Measurements from ENCODE around the gene MAP3K20. TPM values are rescaled to one million over a fixed set of nuclear protein-coding genes. Genes with fewer than 3 reads are reported as not detected.
A peak's percentile ranks its signal among the peaks of the same experiment; 100 is the strongest.

Gene MAP3K20
- total and polyA plus RNA-seq, 2 donors from 2014 or later = 3.9 to 25.6 TPM

DNA sequence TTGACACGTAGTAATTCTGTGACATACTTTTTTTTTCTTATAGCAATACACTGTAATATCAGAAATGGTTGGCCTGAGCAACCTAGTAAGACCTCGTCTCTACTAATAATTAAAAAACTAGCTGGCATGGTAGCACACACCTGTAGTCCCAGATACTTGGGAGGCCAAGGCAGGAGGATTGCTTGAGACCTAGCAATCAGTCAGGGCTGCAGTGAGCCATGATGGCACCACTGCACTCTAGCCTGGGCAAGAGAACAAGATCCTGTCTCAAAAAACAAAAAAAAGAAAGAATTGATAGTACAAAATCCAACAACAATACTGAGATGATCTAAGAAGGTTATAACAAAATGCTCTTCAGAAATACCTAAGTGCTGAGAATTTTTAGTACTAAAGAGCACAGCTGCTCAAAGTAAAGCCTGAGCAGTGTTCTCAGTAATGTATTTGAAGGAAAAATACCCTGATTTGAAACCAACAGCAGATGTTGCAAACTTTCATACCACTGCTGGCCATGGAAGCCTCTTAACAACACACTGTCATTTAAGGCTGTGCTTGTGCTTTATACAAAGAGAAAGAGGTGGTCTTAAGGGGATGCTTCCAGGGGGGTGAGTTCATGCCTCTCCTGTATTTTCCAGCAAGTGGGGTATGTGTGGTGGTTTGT lies 146.4 kb downstream of the MAP3K20 start:
- intact Hi-C loops (cut with DNase I) = no loop called here
- Histone ChIP-seq H3K9ac (ENCODE audit: low read length in 3 of 3) (no peak overlapping the region), H3K4me1 (ENCODE audit: control insufficient read depth in 2 of 3, insufficient read depth in 2 of 3, low read depth in 1 of 3, low read length in 3 of 3) (no peaks in the 10 kb centered on the region), H3K27me3 (ENCODE audit: control insufficient read depth, insufficient read depth, low read length) (no peaks in the 10 kb centered on the region), H3K36me3 (ENCODE audit: control insufficient read depth in 2 of 3, insufficient read depth in 3 of 3, low read length in 3 of 3) (no peaks in the 10 kb centered on the region), H3K4me3 (ENCODE audit: low read length in 3 of 3) (no peak overlapping the region), H3K9me3 (ENCODE audit: control insufficient read depth in 2 of 3, insufficient read depth in 1 of 3, low read length in 3 of 3) (no peaks in the 10 kb centered on the region), H3K27ac (ENCODE audit: low read depth in 2 of 2, low read length in 2 of 2) (no peak overlapping the region)
- FAIRE-seq = no peak
- DNase-seq = no peak
- TF ChIP-seq, protein P1, sequence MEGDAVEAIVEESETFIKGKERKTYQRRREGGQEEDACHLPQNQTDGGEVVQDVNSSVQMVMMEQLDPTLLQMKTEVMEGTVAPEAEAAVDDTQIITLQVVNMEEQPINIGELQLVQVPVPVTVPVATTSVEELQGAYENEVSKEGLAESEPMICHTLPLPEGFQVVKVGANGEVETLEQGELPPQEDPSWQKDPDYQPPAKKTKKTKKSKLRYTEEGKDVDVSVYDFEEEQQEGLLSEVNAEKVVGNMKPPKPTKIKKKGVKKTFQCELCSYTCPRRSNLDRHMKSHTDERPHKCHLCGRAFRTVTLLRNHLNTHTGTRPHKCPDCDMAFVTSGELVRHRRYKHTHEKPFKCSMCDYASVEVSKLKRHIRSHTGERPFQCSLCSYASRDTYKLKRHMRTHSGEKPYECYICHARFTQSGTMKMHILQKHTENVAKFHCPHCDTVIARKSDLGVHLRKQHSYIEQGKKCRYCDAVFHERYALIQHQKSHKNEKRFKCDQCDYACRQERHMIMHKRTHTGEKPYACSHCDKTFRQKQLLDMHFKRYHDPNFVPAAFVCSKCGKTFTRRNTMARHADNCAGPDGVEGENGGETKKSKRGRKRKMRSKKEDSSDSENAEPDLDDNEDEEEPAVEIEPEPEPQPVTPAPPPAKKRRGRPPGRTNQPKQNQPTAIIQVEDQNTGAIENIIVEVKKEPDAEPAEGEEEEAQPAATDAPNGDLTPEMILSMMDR (IDR thresholded peaks at IDR 0.05; ENCODE audit: borderline replicate concordance, extremely low read depth, insufficient read depth) = no peak

DNA sequence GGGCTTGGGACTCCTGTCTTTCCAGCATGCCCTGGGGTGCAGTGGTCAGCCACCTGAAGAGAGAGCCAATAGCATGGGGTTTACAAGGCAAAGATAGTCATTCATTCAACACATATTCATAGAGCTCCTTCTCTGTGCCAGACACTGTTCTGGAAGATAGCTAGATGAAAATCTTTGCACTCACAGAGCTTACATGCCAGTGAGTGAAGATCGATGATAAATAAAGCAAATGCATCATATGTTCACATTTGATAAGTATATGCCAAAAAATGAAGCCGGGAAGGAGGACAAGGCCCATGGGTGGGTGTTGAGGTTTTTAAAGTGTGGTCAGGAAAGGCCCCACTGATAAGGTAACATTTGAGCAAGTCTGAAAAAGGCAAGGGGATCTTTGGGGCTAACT lies 148.2 kb downstream of the MAP3K20 start:
- Histone ChIP-seq H3K36me3 (ENCODE audit: control insufficient read depth in 2 of 3, insufficient read depth in 3 of 3, low read length in 3 of 3) (no peaks in the 10 kb centered on the region), H3K27ac (ENCODE audit: low read depth in 2 of 2, low read length in 2 of 2) (no peak overlapping the region), H3K27me3 (ENCODE audit: control insufficient read depth, insufficient read depth, low read length) (no peaks in the 10 kb centered on the region), H3K9me3 (ENCODE audit: control insufficient read depth in 2 of 3, insufficient read depth in 1 of 3, low read length in 3 of 3) (no peaks in the 10 kb centered on the region), H3K4me1 (ENCODE audit: control insufficient read depth in 2 of 3, insufficient read depth in 2 of 3, low read depth in 1 of 3, low read length in 3 of 3) (no peaks in the 10 kb centered on the region), H3K4me3 (ENCODE audit: low read length in 3 of 3) (no peak overlapping the region), H3K9ac (ENCODE audit: low read length in 3 of 3) (no peak overlapping the region)
- no peak for FAIRE-seq
- intact Hi-C loops (cut with DNase I) = no loop called here
- no peak for DNase-seq
- TF ChIP-seq, protein P1 (IDR thresholded peaks at IDR 0.05; ENCODE audit: borderline replicate concordance, extremely low read depth, insufficient read depth) = no peak

DNA sequence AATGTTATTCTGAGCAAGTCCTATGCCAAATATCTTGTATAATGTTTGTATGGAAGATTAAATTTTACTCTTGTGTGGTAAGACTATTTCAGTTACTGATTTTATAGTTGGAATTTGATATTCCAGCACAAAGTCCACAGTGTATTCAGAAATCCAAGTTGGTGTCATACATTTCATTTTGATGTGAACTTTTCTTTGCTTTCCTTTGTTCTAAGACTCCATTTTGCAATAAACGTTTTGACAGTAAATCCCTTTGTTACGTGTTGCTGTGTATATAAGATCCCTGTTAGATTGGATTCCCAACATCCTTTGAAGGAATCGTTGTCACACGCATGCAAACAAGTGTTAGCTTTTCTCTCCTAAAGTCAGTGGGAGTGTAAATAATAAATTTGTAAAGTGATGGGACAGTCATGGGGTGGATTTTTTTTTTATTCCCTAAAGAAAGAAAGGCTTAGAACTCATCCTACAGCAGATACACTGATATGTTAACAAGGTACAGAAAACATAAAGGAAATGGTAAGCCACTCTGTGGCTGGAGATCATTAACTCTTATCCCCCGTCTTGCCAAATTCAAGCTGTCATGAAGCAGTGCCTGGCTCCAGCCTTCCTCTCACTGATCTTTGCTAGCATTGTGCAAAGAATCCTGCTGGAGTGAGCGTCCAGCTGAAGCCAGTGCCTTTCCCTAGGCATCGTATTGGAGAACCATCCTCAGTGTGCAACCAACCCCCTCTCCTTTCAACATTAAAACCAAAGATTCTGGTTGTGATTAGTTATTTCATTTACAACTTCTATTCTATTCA lies 151.5 kb downstream of the MAP3K20 start:
- Histone ChIP-seq H3K4me1 (ENCODE audit: control insufficient read depth in 2 of 3, insufficient read depth in 2 of 3, low read depth in 1 of 3, low read length in 3 of 3) (no peaks in the 10 kb centered on the region), H3K27ac (ENCODE audit: low read depth in 2 of 2, low read length in 2 of 2) (no peak overlapping the region), H3K9me3 (ENCODE audit: control insufficient read depth in 2 of 3, insufficient read depth in 1 of 3, low read length in 3 of 3) (no peaks in the 10 kb centered on the region), H3K36me3 (ENCODE audit: control insufficient read depth in 2 of 3, insufficient read depth in 3 of 3, low read length in 3 of 3) (no peaks in the 10 kb centered on the region), H3K4me3 (ENCODE audit: low read length in 3 of 3) (no peak overlapping the region), H3K9ac (ENCODE audit: low read length in 3 of 3) (no peak overlapping the region), H3K27me3 (ENCODE audit: control insufficient read depth, insufficient read depth, low read length) (no peaks in the 10 kb centered on the region)
- intact Hi-C loops (cut with DNase I) = no loop called here
- TF ChIP-seq, protein P1 (IDR thresholded peaks at IDR 0.05; ENCODE audit: borderline replicate concordance, extremely low read depth, insufficient read depth) = no peak
- no peak for FAIRE-seq
- peak in 2 of 5 donors; percentile 26 to 53 for DNase-seq

Measured in kidney (tissue), 14 donors.